ENCODE results near the gene FLNC. TPM values are rescaled to one million over a fixed set of nuclear protein-coding genes. Genes with fewer than 3 reads are reported as not detected.
A peak's percentile ranks its signal among the peaks of the same experiment; 100 is the strongest.

FLNC gene
- total and polyA plus RNA-seq, 2 experiments from 2014 or later, result 74.0 to 304 TPM

DNA sequence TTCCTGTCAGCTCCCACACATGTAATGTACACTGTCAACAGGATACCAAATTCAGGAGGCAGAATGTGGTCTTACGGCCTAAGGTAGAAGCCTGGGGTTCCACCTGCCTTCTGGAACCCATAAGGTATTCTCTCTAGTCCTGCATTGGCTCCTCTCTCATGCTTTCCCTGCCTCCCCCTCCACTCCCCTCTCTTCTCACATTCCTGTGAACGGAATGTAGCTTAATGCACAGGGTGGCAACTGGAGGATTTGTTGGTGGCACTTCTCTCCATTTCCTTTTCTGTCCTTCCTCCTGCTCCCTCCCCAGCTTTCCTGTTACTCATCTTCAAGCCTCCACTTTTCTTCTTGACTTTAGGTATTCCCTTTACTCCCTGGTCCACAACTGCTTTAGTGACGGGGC, 11.5 kb upstream of the FLNC start:
- no peaks in the 10 kb centered on the region for H3K9me2 ChIP-seq (ENCODE audit: insufficient read depth)
- no peak overlapping the region for H3K27ac ChIP-seq
- no peak overlapping the region for H3K9ac ChIP-seq
- H3K4me3 ChIP-seq, result no peak overlapping the region
- H3F3A ChIP-seq (ENCODE audit: insufficient read depth), result no peaks in the 10 kb centered on the region
- no peaks in the 10 kb centered on the region for H3K79me2 ChIP-seq (ENCODE audit: insufficient read depth)
- WGBS, 2 experiments (ENCODE audit: low coverage in 1 of 2, low lambda C conversion rate in 2 of 2, missing lambda C conversion rate in 2 of 2), result 92 to 98% methylated on average over 3 of the region's 3 CpGs
- H3K36me3 ChIP-seq (ENCODE audit: low read depth), result no peaks in the 10 kb centered on the region
- H3K4me1 ChIP-seq (ENCODE audit: insufficient read depth), result no peaks in the 10 kb centered on the region
- no peak overlapping the region for H2AFZ ChIP-seq
- H3K9me3 ChIP-seq (ENCODE audit: low read depth), result no peaks in the 10 kb centered on the region
- DNase-seq, result no peak
- TF ChIP-seq EZH2 (IDR thresholded peaks at IDR 0.05; ENCODE audit: insufficient read depth, poor library complexity, severe bottlenecking) (no peak), EZH2phosphoT487 (IDR thresholded peaks at IDR 0.05; ENCODE audit: insufficient read depth, low read depth) (no peak)
- H3K27me3 ChIP-seq (replicated peaks; ENCODE audit: insufficient read depth), result peaks cover 4% of the 10 kb centered on the region; the same call in 1 of the 2 replicates
- in situ Hi-C loops (cut with MboI), result no loop called here
- no peaks in the 10 kb centered on the region for H4K20me1 ChIP-seq (ENCODE audit: insufficient read depth)
- H3K4me2 ChIP-seq (ENCODE audit: unreplicated experiment), result no peak overlapping the region

DNA sequence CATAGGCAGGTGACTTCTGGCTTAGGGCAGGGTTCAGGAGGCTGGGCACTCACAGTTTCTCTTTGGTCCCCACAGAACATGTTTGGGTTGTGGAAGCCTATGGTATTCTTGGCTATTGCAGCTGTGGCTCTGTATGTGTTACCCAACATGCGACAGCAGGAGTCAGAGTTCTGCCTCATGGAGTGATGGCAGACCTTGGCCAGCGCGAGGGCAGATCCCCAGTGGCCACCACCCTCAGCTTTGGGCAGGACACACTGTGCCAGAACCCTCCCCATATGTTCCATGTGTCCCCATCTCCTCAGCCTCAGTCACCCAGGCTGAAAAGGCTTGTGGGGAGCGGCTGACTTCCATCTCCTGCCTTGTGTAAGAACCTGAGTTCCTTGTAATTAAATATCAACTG, 8.5 kb upstream of the FLNC start:
- H3F3A ChIP-seq (ENCODE audit: insufficient read depth), result no peaks in the 10 kb centered on the region

DNA sequence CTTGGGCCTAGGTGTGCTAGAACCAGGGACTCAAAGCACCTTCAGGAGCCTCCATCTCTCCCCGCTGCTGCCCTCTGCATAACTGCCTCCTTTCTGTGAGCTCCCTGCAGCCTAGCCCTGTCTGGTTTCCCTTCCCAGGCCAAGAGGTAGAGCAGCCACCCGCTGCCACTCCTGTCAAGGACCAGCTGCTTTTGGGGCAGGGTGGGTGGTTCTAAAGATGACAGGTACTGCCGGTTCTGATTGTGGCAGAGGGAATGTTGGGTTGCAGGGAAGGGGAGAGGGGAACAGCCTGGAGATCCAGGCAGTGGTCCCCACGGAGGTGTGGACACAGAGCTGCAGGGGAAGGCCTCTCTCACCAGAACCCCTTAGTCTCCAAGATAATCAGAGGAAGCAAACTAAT, 3.7 kb upstream of the FLNC start:
- 69 to 80% methylated on average over 4 of the region's 4 CpGs for WGBS, 2 experiments (ENCODE audit: low coverage in 1 of 2, low lambda C conversion rate in 2 of 2, missing lambda C conversion rate in 2 of 2)
- no peaks in the 10 kb centered on the region for H4K20me1 ChIP-seq (ENCODE audit: insufficient read depth)
- no peak for TF ChIP-seq EZH2 (IDR thresholded peaks at IDR 0.05; ENCODE audit: insufficient read depth, poor library complexity, severe bottlenecking)
- TF ChIP-seq EZH2phosphoT487 (IDR thresholded peaks at IDR 0.05; ENCODE audit: insufficient read depth, low read depth), result no peak
- in situ Hi-C loops (cut with MboI), result no loop called here
- no peaks in the 10 kb centered on the region for H3K9me3 ChIP-seq (ENCODE audit: low read depth)
- H3K36me3 ChIP-seq (ENCODE audit: low read depth), result no peaks in the 10 kb centered on the region
- no peak overlapping the region for H2AFZ ChIP-seq
- H3F3A ChIP-seq (ENCODE audit: insufficient read depth), result peaks cover 23% of the 10 kb centered on the region
- H3K27ac ChIP-seq, result peak overlapping the region; percentile 91; the same call in 1 of the 2 replicates
- no peaks in the 10 kb centered on the region for H3K27me3 ChIP-seq (replicated peaks; ENCODE audit: insufficient read depth)
- no peaks in the 10 kb centered on the region for H3K9me2 ChIP-seq (ENCODE audit: insufficient read depth)
- H3K9ac ChIP-seq, result no peak overlapping the region
- no peak overlapping the region for H3K4me2 ChIP-seq (ENCODE audit: unreplicated experiment)
- no peak for DNase-seq
- H3K4me3 ChIP-seq, result no peak overlapping the region
- H3K79me2 ChIP-seq (ENCODE audit: insufficient read depth), result peaks cover 12% of the 10 kb centered on the region
- H3K4me1 ChIP-seq (ENCODE audit: insufficient read depth), result peaks cover 29% of the 10 kb centered on the region

More for the DNA sequence above, 8.5 kb upstream of the FLNC start:
- Histone ChIP-seq H3K36me3 (ENCODE audit: low read depth) (no peaks in the 10 kb centered on the region), H4K20me1 (ENCODE audit: insufficient read depth) (no peaks in the 10 kb centered on the region), H3K27ac (no peak overlapping the region), H3K9ac (no peak overlapping the region), H3K9me3 (ENCODE audit: low read depth) (no peaks in the 10 kb centered on the region), H3K4me2 (ENCODE audit: unreplicated experiment) (no peak overlapping the region), H3K79me2 (ENCODE audit: insufficient read depth) (no peaks in the 10 kb centered on the region), H2AFZ (no peak overlapping the region), H3K4me1 (ENCODE audit: insufficient read depth) (no peaks in the 10 kb centered on the region), H3K4me3 (no peak overlapping the region), H3K9me2 (ENCODE audit: insufficient read depth) (no peaks in the 10 kb centered on the region), H3K27me3 (replicated peaks; ENCODE audit: insufficient read depth) (no peaks in the 10 kb centered on the region; the same call in 1 of the 2 replicates)
- DNase-seq, result no peak
- 94 to 98% methylated on average over 4 of the region's 4 CpGs for WGBS, 2 experiments (ENCODE audit: low coverage in 1 of 2, low lambda C conversion rate in 2 of 2, missing lambda C conversion rate in 2 of 2)
- in situ Hi-C loops (cut with MboI), result no loop called here
- TF ChIP-seq EZH2phosphoT487 (IDR thresholded peaks at IDR 0.05; ENCODE audit: insufficient read depth, low read depth), result no peak
- no peak for TF ChIP-seq EZH2 (IDR thresholded peaks at IDR 0.05; ENCODE audit: insufficient read depth, poor library complexity, severe bottlenecking)

DNA sequence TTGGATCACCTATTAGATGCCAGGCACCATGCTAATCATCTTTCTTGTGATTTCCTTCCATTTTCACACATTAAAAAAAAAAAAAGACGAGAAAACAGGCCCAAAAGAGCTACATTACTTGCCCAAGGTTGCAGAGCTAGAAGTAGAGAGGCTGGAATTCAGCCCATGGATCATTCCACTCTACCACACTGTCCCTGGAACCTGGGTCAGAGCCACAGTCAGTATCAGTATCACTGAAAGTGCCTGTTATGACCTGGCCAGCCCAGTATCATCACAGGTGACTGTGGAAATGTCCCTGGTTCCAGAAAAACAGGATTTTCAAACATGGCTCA, 3.3 kb upstream of the FLNC start:
- Histone ChIP-seq H3K9me3 (ENCODE audit: low read depth) (no peaks in the 10 kb centered on the region), H3K36me3 (ENCODE audit: low read depth) (no peaks in the 10 kb centered on the region), H3K4me3 (no peak overlapping the region), H3K27ac (peak overlapping the region; percentile 91), H3K9me2 (ENCODE audit: insufficient read depth) (no peaks in the 10 kb centered on the region), H3K79me2 (ENCODE audit: insufficient read depth) (peaks cover 16% of the 10 kb centered on the region), H3K4me1 (ENCODE audit: insufficient read depth) (peaks cover 29% of the 10 kb centered on the region), H3K9ac (peak overlapping the region; percentile 67), H3K27me3 (replicated peaks; ENCODE audit: insufficient read depth) (no peaks in the 10 kb centered on the region), H2AFZ (no peak overlapping the region; the same call in 1 of the 2 replicates), H4K20me1 (ENCODE audit: insufficient read depth) (no peaks in the 10 kb centered on the region), H3F3A (ENCODE audit: insufficient read depth) (peaks cover 23% of the 10 kb centered on the region), H3K4me2 (ENCODE audit: unreplicated experiment) (peak overlapping the region; percentile 46)
- in situ Hi-C loops (cut with MboI), result no loop called here
- WGBS, 2 experiments (ENCODE audit: low coverage in 1 of 2, low lambda C conversion rate in 2 of 2, missing lambda C conversion rate in 2 of 2), result 55 to 64% methylated on average over 1 of the region's 1 CpG
- TF ChIP-seq EZH2 (IDR thresholded peaks at IDR 0.05; ENCODE audit: insufficient read depth, poor library complexity, severe bottlenecking), result no peak
- no peak for TF ChIP-seq EZH2phosphoT487 (IDR thresholded peaks at IDR 0.05; ENCODE audit: insufficient read depth, low read depth)
- DNase-seq, result no peak
